ENCODE results near the gene PLEKHG4B.

PLEKHG4B gene

DNA sequence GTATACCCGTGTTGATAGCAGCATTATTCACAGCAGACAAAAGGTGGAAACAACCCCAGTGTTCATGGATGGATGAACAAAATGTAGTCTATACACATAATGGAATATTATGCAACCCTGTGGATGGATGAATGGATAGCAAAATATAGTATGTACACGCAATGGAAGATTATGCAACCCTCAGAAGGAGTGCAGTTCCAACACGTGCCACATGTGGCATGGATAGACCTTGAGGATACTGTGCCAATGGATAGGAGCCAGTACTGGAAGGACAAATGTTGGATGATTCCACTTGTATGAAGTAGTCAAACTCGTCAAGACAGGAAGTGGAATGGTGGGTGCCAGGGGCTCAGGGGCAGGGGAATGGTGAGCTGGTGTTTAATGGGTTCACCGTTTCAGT, 44.9 kb downstream of the PLEKHG4B start:
- TF ChIP-seq, protein P1, sequence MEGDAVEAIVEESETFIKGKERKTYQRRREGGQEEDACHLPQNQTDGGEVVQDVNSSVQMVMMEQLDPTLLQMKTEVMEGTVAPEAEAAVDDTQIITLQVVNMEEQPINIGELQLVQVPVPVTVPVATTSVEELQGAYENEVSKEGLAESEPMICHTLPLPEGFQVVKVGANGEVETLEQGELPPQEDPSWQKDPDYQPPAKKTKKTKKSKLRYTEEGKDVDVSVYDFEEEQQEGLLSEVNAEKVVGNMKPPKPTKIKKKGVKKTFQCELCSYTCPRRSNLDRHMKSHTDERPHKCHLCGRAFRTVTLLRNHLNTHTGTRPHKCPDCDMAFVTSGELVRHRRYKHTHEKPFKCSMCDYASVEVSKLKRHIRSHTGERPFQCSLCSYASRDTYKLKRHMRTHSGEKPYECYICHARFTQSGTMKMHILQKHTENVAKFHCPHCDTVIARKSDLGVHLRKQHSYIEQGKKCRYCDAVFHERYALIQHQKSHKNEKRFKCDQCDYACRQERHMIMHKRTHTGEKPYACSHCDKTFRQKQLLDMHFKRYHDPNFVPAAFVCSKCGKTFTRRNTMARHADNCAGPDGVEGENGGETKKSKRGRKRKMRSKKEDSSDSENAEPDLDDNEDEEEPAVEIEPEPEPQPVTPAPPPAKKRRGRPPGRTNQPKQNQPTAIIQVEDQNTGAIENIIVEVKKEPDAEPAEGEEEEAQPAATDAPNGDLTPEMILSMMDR (conservative IDR thresholded peaks at IDR 0.05): no peak; the same call in 1 of the 2 replicates
- no peak for TF ChIP-seq ZFX (IDR thresholded peaks at IDR 0.05)
- no peak overlapping the region; the same call in 1 of the 2 replicates for H3K27ac ChIP-seq

DNA sequence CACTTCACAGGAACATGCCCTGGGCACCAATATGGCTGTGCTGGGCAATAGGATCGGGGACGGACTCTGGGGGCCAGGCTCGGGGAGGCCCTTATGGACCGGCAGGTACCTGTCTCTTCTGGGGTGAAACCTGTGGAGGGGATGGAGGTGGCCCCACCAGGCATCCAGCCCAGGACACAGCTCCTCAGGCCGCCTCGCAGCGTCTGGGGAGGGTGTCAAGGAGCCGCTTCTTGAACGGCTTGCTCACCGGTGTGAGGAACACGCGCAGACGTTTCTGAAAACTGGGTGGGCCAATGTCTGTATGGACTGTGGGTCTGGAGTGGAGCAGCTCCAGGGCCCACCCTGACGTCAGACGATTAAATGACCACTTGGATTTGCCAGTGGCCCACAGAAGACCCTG, 45.8 kb downstream of the PLEKHG4B start:
- TF ChIP-seq, protein P1 (conservative IDR thresholded peaks at IDR 0.05): no peak
- no peak overlapping the region for H3K27ac ChIP-seq

DNA sequence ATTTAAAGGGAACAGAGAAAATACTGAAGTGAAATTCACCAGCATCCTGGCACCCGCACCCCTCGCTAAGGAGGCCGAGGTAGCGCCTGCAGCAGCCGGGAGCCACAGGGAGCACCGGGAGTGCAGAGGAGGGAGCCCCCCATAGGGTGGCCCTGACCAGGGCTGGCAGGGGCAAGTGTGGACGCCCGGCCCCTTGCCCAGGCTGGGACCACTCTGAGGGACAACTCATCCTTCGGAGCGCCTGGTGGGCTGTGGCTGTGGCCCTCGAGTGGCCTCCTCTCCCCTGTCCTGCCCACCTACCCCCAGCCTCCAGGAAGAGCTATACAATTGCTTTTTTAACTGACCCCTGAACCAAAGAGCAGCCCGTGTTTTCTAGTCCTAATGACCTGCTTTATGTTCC, 47.0 kb downstream of the PLEKHG4B start:
- no peak overlapping the region for H3K27ac ChIP-seq
- TF ChIP-seq, protein P1 (conservative IDR thresholded peaks at IDR 0.05): no peak
- no peak for TF ChIP-seq ZFX (IDR thresholded peaks at IDR 0.05)

DNA sequence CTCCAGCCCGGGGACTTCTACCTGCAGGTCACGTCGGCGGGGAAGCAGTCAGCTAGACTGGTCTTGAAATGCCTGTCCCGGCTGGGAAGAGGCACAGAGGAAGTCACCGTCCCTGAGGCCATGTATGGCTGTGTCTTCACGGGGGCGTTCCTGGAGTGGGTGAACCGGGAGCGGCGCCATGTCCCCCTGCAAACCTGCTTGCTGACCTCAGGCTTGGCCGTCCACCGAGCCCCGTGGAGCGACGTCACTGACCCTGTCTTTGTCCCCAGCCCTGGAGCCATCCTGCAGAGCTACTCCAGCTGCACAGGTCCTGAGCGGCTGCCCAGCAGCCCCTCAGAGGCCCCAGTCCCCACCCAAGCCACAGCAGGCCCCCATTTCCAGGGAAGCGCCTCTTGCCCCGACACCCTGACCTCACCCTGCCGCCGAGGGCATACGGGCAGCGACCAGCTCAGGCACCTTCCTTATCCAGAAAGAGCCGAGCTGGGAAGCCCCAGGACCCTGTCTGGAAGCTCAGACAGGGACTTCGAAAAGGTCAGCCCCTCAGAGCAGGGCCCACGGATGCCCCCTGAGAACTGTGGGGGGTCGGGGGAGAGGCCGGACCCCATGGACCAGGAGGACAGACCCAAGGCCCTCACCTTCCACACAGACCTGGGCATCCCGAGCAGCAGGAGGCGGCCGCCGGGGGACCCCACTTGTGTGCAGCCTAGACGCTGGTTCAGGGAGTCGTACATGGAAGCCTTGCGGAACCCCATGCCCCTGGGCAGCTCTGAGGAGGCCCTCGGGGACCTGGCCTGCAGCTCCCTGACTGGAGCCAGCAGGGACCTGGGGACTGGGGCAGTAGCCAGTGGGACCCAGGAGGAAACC, 47.8 kb downstream of the PLEKHG4B start:
- TF ChIP-seq, protein P1 (conservative IDR thresholded peaks at IDR 0.05): no peak
- no peak for TF ChIP-seq ZFX (IDR thresholded peaks at IDR 0.05)
- no peak overlapping the region for H3K27ac ChIP-seq

DNA sequence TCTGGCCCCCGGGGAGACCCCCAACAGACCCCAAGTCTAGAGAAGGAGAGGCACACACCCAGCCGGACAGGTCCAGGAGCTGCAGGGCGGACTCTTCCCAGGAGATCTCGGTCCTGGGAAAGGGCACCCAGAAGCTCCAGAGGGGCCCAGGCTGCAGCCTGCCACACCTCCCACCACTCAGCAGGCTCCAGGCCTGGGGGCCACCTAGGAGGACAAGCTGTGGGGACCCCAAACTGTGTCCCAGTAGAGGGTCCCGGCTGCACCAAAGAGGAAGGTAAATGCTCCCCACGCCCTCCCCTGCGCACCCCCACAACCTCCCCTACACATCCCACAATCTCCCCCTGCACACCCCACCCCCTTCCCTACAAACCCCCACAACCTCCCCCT, 48.5 kb downstream of the PLEKHG4B start:
- no peak for TF ChIP-seq ZFX (IDR thresholded peaks at IDR 0.05)
- TF ChIP-seq, protein P1 (conservative IDR thresholded peaks at IDR 0.05): no peak
- no peak overlapping the region for H3K27ac ChIP-seq

DNA sequence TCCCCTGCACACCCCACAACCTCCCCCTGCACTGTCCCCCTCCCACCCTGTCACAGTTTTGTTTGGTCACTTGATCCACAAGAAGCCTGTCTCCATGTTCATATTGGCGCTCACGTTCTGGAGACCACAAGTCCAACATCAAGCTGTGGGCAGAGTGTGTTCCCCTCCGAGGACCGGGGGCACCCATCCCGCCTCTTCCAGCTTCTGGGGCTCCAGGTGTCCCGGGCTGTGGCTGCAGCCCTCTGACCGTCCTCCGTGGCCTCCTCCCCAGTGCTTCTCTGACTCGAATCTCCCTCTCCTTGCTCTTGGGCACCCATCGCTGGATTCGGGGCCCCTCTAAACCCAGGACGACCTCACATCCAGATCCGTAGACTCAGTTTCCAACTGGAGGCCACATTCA, 49.2 kb downstream of the PLEKHG4B start:
- TF ChIP-seq, protein P1 (conservative IDR thresholded peaks at IDR 0.05): no peak
- no peak for TF ChIP-seq ZFX (IDR thresholded peaks at IDR 0.05)
- H3K27ac ChIP-seq: no peak overlapping the region

DNA sequence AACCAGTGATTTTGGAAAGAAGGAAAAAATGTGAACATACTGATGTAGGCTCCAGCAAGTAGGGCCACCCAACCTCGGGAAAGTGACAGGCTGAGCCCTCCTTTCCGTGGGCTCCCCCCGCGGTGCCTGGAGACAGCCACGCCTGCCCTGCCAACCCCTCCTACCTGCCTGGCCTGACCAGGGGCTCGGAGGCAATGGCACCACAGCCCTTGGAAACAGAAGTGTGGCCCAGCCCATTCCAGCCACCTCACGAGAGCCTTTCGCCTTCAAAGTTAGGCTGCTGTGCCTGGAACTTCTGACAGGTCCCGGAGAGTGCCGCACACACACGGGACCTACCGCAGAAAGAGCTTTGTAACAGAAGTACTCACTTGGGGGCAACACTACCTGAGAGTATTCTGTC, 49.8 kb downstream of the PLEKHG4B start:
- TF ChIP-seq, protein P1 (conservative IDR thresholded peaks at IDR 0.05): no peak
- no peak for TF ChIP-seq ZFX (IDR thresholded peaks at IDR 0.05)
- H3K27ac ChIP-seq: no peak overlapping the region
